Mesendoderm (in vitro differentiated cells): ENCODE measurements around the gene MSANTD2.

ENCODE experiments used
- DNase-seq: peaks from one replicate; pipeline ENCODE4 v3.0.0; 2013
- H2AK5ac ChIP-seq: 2 replicates; pipeline ENCODE4 v1.6.1; 2013; ENCODE audit warnings: low read length, inconsistent platforms
- H2BK120ac ChIP-seq: 2 replicates; pipeline ENCODE4 v1.6.1; 2013; ENCODE audit warnings: low read depth, mild to moderate bottlenecking, low read length, moderate library complexity, mixed read lengths
- H2BK15ac ChIP-seq: replicated peaks from 2 replicates; pipeline ENCODE4 v1.6.1; 2013; ENCODE audit warnings: low read depth, mild to moderate bottlenecking, moderate library complexity
- H2BK5ac ChIP-seq: 2 replicates; pipeline ENCODE4 v1.6.1; 2013; ENCODE audit warnings: low read length, inconsistent platforms
- H3K18ac ChIP-seq: 2 replicates; pipeline ENCODE4 v1.6.1; 2013; ENCODE audit warnings: mild to moderate bottlenecking, low read length, mixed read lengths
- H3K23ac ChIP-seq: one replicate; pipeline ENCODE4 v1.6.1; 2013; ENCODE audit warnings: low read length
- H3K27ac ChIP-seq: 2 replicates; pipeline ENCODE4 v1.5.1; 2013; ENCODE audit warnings: low read depth, mild to moderate bottlenecking, inconsistent platforms, low read length, moderate library complexity
- H3K27me3 ChIP-seq: 2 replicates; pipeline ENCODE4 v1.6.1; 2013; ENCODE audit warnings: low read length, control low read depth, mild to moderate bottlenecking, inconsistent platforms; ENCODE audit not compliant: insufficient read depth, poor library complexity
- H3K36me3 ChIP-seq: 2 replicates; pipeline ENCODE4 v1.6.1; 2013; ENCODE audit warnings: low read length, inconsistent platforms; ENCODE audit not compliant: control insufficient read depth, insufficient read depth
- H3K4ac ChIP-seq: one replicate; pipeline ENCODE4 v1.6.1; 2013; ENCODE audit warnings: low read depth, mild to moderate bottlenecking, low read length, moderate library complexity
- H3K4me1 ChIP-seq: 2 replicates; pipeline ENCODE4 v1.6.1; 2013; ENCODE audit warnings: low read depth, low read length, inconsistent platforms; ENCODE audit not compliant: control insufficient read depth
- H3K4me2 ChIP-seq: 2 replicates; pipeline ENCODE4 v1.6.1; 2013; ENCODE audit warnings: low read length
- H3K4me3 ChIP-seq: 2 replicates; pipeline ENCODE4 v1.5.1; 2013; ENCODE audit warnings: mild to moderate bottlenecking, low read length
- H3K56ac ChIP-seq: one replicate; pipeline ENCODE4 v1.6.1; 2013; ENCODE audit warnings: low read length
- H3K79me1 ChIP-seq: 2 replicates; pipeline ENCODE4 v1.6.1; 2013; ENCODE audit warnings: low read length, inconsistent platforms
- H3K79me2 ChIP-seq: 2 replicates; pipeline ENCODE4 v1.6.1; 2013; ENCODE audit warnings: mild to moderate bottlenecking, low read length; ENCODE audit not compliant: control insufficient read depth, insufficient read depth
- H3K9ac ChIP-seq: 2 replicates; pipeline ENCODE4 v1.6.1; 2013; ENCODE audit warnings: low read length, inconsistent platforms
- H4K5ac ChIP-seq: one replicate; pipeline ENCODE4 v1.6.1; 2013; ENCODE audit warnings: low read length
- H4K8ac ChIP-seq: one replicate; pipeline ENCODE4 v1.6.1; 2013; ENCODE audit warnings: low read depth, mild to moderate bottlenecking, control low read depth, low read length, moderate library complexity
- WGBS: extraction: QIAGEN DNeasy Blood & Tissue Kit; methylation state at CpG from one replicate; pipeline ENCODE4 v1.1.7; 2013; ENCODE audit warnings: low lambda C conversion rate, missing lambda C conversion rate; ENCODE audit not compliant: insufficient coverage; ENCODE audit errors: extremely low coverage; 5-methylcytosine and 5-hydroxymethylcytosine counted together

Gene MSANTD2

GRCh38 chr11:124732230-124732629 lies 68.0 kb downstream of the MSANTD2 start:
- Histone ChIP-seq H3K56ac (no peak overlapping the region), H3K4me1 (no peaks in the 10 kb centered on the region), H3K4ac (no peak overlapping the region), H3K9ac (no peak overlapping the region), H3K79me2 (no peaks in the 10 kb centered on the region), H4K8ac (no peak overlapping the region), H2BK120ac (no peak overlapping the region), H4K5ac (no peak overlapping the region), H3K79me1 (no peaks in the 10 kb centered on the region), H2BK5ac (no peak overlapping the region), H3K4me2 (no peak overlapping the region), H3K4me3 (no peak overlapping the region), H2BK15ac (no peak overlapping the region), H3K18ac (no peak overlapping the region), H2AK5ac (no peak overlapping the region), H3K23ac (no peak overlapping the region), H3K27ac (no peak overlapping the region), H3K36me3 (no peaks in the 10 kb centered on the region), H3K27me3 (no peaks in the 10 kb centered on the region)
- WGBS: no CpG with 5 or more reads among the region's 4 CpGs
- no peak for DNase-seq

DNA sequence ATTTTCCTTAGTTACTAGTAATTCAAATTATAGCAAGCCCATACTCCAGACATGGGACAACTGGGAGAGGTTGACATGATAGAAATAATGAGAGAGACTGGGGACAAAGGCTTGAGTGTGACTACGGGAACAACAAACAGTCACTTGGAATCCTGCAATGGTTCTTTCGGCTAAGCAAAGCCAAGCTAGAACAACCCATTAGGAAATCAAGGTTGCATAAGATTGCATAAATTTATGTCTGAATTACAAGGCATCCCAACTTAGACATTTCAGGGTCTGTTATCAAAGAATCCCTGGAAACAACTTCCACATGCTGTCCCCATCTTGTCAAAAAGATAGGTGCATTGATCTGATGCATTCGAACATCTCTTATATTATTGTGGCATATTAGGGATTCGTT lies 70.6 kb downstream of the MSANTD2 start:
- WGBS: no CpG with 5 or more reads among the region's 4 CpGs
- Histone ChIP-seq H4K8ac (no peak overlapping the region), H3K18ac (no peak overlapping the region)

DNA sequence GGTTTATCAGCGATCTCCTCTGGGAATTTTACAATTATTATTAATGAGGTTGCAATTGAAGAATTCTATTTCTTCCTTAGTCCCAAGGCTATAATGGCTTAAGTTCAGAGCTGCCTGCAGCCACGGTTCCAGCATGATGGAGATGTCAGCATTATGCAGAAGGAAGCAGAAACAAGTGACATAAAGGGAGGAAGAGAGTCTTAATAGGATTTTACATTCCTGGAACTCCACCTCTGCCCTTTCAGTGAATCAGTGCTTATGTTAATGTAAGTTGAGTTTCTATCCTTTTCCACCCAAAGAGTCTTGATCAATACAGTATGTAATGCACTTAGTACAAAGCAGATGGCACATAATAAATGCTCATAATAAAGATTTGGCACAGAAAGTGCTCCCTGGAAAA lies 72.1 kb downstream of the MSANTD2 start:
- Histone ChIP-seq H4K8ac (no peak overlapping the region), H3K18ac (no peak overlapping the region), H3K27me3 (peaks cover 2% of the 10 kb centered on the region), H3K23ac (no peak overlapping the region), H3K4me1 (peaks cover 11% of the 10 kb centered on the region), H3K9ac (no peak overlapping the region), H3K4ac (no peak overlapping the region), H2AK5ac (no peak overlapping the region), H4K5ac (no peak overlapping the region), H3K4me3 (no peak overlapping the region), H2BK15ac (no peak overlapping the region), H3K79me1 (no peaks in the 10 kb centered on the region), H3K79me2 (no peaks in the 10 kb centered on the region), H2BK5ac (no peak overlapping the region), H3K4me2 (no peak overlapping the region), H2BK120ac (no peak overlapping the region), H3K56ac (no peak overlapping the region), H3K27ac (no peak overlapping the region), H3K36me3 (no peaks in the 10 kb centered on the region)
- WGBS: no CpG with 5 or more reads among the region's 2 CpGs
- DNase-seq: no peak

More for the DNA sequence above, 70.6 kb downstream of the MSANTD2 start:
- Histone ChIP-seq H3K36me3 (no peaks in the 10 kb centered on the region), H3K4me1 (peaks cover 11% of the 10 kb centered on the region), H3K79me2 (no peaks in the 10 kb centered on the region), H3K56ac (no peak overlapping the region), H2BK5ac (no peak overlapping the region), H4K5ac (no peak overlapping the region), H3K4ac (no peak overlapping the region), H3K27ac (no peak overlapping the region), H3K79me1 (no peaks in the 10 kb centered on the region), H3K4me2 (no peak overlapping the region), H3K27me3 (no peaks in the 10 kb centered on the region), H3K23ac (no peak overlapping the region), H3K4me3 (no peak overlapping the region), H2BK120ac (no peak overlapping the region), H3K9ac (no peak overlapping the region), H2AK5ac (no peak overlapping the region), H2BK15ac (no peak overlapping the region)
- DNase-seq: no peak

- no peaks in the 10 kb centered on the region for H3K36me3 ChIP-seq
- no peak overlapping the region for H2BK5ac ChIP-seq
- no peak for DNase-seq
- no peak overlapping the region for H2AK5ac ChIP-seq
- H3K23ac ChIP-seq: no peak overlapping the region
- peaks cover 11% of the 10 kb centered on the region for H3K4me1 ChIP-seq
- no peak overlapping the region for H3K4me3 ChIP-seq
- WGBS: no CpG with 5 or more reads among the region's 4 CpGs
- no peak overlapping the region for H3K4me2 ChIP-seq
- H3K56ac ChIP-seq: no peak overlapping the region
- H2BK120ac ChIP-seq: no peak overlapping the region
- no peak overlapping the region for H3K27ac ChIP-seq
- no peak overlapping the region for H2BK15ac ChIP-seq
- H3K4ac ChIP-seq: no peak overlapping the region
- no peak overlapping the region for H3K18ac ChIP-seq
- no peak overlapping the region for H3K9ac ChIP-seq
- no peaks in the 10 kb centered on the region for H3K79me2 ChIP-seq
- peaks cover 5% of the 10 kb centered on the region for H3K27me3 ChIP-seq
- H3K79me1 ChIP-seq: no peaks in the 10 kb centered on the region
- H4K8ac ChIP-seq: no peak overlapping the region
- H4K5ac ChIP-seq: no peak overlapping the region
Measured at GRCh38 chr11:124727474-124727873, 72.7 kb downstream of the MSANTD2 start.

DNA sequence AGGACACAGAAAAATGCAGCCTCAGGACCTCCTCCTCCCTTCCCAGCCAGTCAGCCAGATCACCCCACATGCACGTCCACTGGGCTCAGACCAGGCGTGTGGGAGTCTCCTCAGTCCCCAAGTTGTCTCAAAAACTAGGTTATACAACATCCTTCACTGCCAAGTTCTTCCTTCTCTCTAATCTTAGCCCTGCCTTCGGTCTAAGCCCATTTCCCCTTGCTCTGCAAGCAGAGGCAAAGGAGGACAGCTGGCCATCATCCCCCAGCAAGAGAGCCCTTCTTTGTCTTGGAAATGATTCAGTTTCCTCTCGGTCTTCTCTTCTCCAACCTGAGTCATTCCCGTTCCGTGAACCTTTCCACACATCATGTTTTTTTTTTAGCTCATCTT lies 74.5 kb downstream of the MSANTD2 start:
- H4K8ac ChIP-seq: no peak overlapping the region
- no peak for DNase-seq
- no peaks in the 10 kb centered on the region for H3K79me1 ChIP-seq
- no peak overlapping the region for H2BK15ac ChIP-seq
- no peak overlapping the region for H3K18ac ChIP-seq
- no peak overlapping the region for H4K5ac ChIP-seq
- H3K4me3 ChIP-seq: no peak overlapping the region
- no CpG with 5 or more reads among the region's 6 CpGs for WGBS
- H3K27me3 ChIP-seq: peaks cover 21% of the 10 kb centered on the region
- H3K9ac ChIP-seq: no peak overlapping the region
- H2BK120ac ChIP-seq: no peak overlapping the region
- H3K23ac ChIP-seq: no peak overlapping the region
- no peak overlapping the region for H3K4ac ChIP-seq
- no peak overlapping the region for H3K56ac ChIP-seq
- H3K27ac ChIP-seq: no peak overlapping the region
- H2BK5ac ChIP-seq: no peak overlapping the region
- peaks cover 13% of the 10 kb centered on the region for H3K4me1 ChIP-seq
- H2AK5ac ChIP-seq: no peak overlapping the region
- no peak overlapping the region for H3K4me2 ChIP-seq
- no peaks in the 10 kb centered on the region for H3K79me2 ChIP-seq
- no peaks in the 10 kb centered on the region for H3K36me3 ChIP-seq

DNA sequence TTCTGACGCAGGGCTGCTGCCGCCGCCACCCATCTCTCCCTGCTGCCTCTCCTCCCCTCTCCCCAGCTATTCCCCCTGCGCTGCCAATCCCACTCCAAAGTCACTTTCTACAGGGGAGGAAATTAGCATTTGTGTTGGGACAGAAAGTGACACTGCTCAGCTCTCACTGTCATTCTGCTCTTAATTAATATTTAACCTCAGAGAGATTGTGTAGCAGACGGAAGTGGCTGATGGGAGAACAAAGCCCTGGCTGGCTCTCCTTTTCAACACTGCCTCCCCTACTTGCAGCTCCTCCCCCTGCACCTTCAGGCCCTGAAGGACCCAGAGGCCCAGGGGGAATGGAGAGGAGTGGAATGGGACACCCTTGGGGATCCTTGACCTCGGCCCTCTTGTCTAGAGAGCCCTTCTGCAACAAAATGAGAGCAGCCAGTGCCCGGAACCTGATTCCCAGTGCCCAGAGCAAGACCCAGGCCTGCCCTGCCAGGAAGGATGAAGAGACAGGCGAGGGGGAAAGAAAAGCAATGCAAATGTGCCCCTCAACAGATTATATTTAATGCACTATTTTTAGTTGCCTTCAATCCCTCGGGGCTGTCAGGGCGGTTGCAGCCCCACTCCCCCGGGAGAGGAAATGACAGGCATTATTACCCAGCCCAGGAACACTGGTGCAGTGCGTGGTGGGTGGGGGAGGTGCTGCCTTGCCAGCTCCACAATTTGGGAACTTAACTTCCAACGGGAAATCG lies 75.1 kb downstream of the MSANTD2 start:
- DNase-seq: no peak
- no peak overlapping the region for H2BK5ac ChIP-seq
- no peak overlapping the region for H3K4me3 ChIP-seq
- H3K27ac ChIP-seq: no peak overlapping the region
- H3K9ac ChIP-seq: no peak overlapping the region
- H4K8ac ChIP-seq: no peak overlapping the region
- no peak overlapping the region for H3K18ac ChIP-seq
- H4K5ac ChIP-seq: no peak overlapping the region
- no peak overlapping the region for H3K56ac ChIP-seq
- H3K4ac ChIP-seq: no peak overlapping the region
- no peaks in the 10 kb centered on the region for H3K79me2 ChIP-seq
- no peaks in the 10 kb centered on the region for H3K79me1 ChIP-seq
- peaks cover 24% of the 10 kb centered on the region for H3K27me3 ChIP-seq
- no peaks in the 10 kb centered on the region for H3K36me3 ChIP-seq
- H2BK120ac ChIP-seq: no peak overlapping the region
- H3K4me2 ChIP-seq: no peak overlapping the region
- H3K4me1 ChIP-seq: peaks cover 13% of the 10 kb centered on the region
- H2AK5ac ChIP-seq: no peak overlapping the region
- no CpG with 5 or more reads among the region's 14 CpGs for WGBS
- no peak overlapping the region for H2BK15ac ChIP-seq
- H3K23ac ChIP-seq: no peak overlapping the region
